ENCODE results near the gene ABHD17C.

ABHD17C gene

GRCh38 chr15:80773792-80774352 lies 78.8 kb downstream of the ABHD17C start:
- no peak overlapping the region for H3K9ac ChIP-seq (ENCODE audit: low read depth, low read length, poor library complexity, severe bottlenecking)
- H2AFZ ChIP-seq (ENCODE audit: low read length) = no peak overlapping the region
- no peak for TF ChIP-seq EZH2phosphoT487 (IDR thresholded peaks at IDR 0.05; ENCODE audit: borderline replicate concordance)
- TF ChIP-seq, protein P1, sequence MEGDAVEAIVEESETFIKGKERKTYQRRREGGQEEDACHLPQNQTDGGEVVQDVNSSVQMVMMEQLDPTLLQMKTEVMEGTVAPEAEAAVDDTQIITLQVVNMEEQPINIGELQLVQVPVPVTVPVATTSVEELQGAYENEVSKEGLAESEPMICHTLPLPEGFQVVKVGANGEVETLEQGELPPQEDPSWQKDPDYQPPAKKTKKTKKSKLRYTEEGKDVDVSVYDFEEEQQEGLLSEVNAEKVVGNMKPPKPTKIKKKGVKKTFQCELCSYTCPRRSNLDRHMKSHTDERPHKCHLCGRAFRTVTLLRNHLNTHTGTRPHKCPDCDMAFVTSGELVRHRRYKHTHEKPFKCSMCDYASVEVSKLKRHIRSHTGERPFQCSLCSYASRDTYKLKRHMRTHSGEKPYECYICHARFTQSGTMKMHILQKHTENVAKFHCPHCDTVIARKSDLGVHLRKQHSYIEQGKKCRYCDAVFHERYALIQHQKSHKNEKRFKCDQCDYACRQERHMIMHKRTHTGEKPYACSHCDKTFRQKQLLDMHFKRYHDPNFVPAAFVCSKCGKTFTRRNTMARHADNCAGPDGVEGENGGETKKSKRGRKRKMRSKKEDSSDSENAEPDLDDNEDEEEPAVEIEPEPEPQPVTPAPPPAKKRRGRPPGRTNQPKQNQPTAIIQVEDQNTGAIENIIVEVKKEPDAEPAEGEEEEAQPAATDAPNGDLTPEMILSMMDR (conservative IDR thresholded peaks at IDR 0.05; ENCODE audit: low read length) = no peak
- H3K4me3 ChIP-seq (ENCODE audit: low read length, poor library complexity, severe bottlenecking) = no peak overlapping the region
- no peak overlapping the region for H3K4me2 ChIP-seq (ENCODE audit: low read depth, low read length, poor library complexity, severe bottlenecking)
- no peaks in the 10 kb centered on the region for H3K79me2 ChIP-seq (ENCODE audit: insufficient read depth, low read length)
- no peaks in the 10 kb centered on the region for H3K36me3 ChIP-seq (ENCODE audit: insufficient read depth, low read length)
- no peaks in the 10 kb centered on the region for H3K27me3 ChIP-seq (ENCODE audit: insufficient read depth, low read length, poor library complexity, severe bottlenecking)
- no peaks in the 10 kb centered on the region for H3K9me2 ChIP-seq (replicated peaks; ENCODE audit: low read depth, low read length)
- H3K9me3 ChIP-seq (ENCODE audit: insufficient read depth, low read depth, low read length) = no peaks in the 10 kb centered on the region
- no peaks in the 10 kb centered on the region for H3F3A ChIP-seq (ENCODE audit: low read depth)
- H4K20me1 ChIP-seq (ENCODE audit: insufficient read depth, low read length, poor library complexity, severe bottlenecking) = no peaks in the 10 kb centered on the region
- no peaks in the 10 kb centered on the region for H3K4me1 ChIP-seq (ENCODE audit: insufficient read depth, low read length, poor library complexity, severe bottlenecking)

DNA sequence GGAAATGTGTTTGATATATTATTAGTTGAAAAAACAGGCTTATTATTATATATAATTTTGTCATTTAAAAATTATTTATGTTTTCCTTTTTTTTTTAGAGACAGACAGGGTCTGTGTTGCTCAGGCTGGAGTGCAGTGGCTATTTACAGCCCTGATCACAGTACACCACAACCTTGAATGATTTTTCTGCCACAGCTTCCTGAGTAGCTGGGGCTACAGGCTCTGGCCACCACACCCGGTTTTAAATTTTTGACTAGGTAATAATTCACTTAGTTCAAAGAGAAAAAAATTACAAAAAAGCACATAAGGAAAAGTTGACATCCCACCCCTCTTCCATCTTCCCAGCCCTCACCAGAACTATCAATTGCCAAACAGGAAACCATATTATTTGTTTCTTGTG lies 79.4 kb downstream of the ABHD17C start:
- H3K79me2 ChIP-seq (ENCODE audit: insufficient read depth, low read length) = no peaks in the 10 kb centered on the region

DNA sequence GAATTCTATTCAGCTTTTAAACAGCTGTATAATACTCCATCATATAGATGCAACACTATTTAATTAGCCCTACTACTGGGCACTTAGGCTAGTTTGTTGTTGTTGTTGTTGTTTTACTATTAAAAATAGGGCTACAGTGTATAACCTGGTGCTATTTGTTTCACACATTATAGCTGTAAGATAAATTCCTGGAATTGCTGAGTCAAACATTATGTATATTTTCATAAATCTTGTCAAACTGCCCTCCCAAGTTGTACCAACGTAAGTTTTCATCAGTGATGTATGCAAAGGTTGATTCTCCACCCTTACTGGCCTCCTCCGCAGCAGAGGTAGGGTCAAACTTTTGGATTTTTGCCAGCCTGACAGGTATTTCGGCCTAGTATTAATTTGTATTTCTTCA lies 80.2 kb downstream of the ABHD17C start:
- Histone ChIP-seq H3K4me3 (ENCODE audit: low read length, poor library complexity, severe bottlenecking) (no peak overlapping the region), H3F3A (ENCODE audit: low read depth) (no peaks in the 10 kb centered on the region), H3K27me3 (ENCODE audit: insufficient read depth, low read length, poor library complexity, severe bottlenecking) (no peaks in the 10 kb centered on the region), H3K79me2 (ENCODE audit: insufficient read depth, low read length) (no peaks in the 10 kb centered on the region), H3K4me1 (ENCODE audit: insufficient read depth, low read length, poor library complexity, severe bottlenecking) (no peaks in the 10 kb centered on the region), H3K36me3 (ENCODE audit: insufficient read depth, low read length) (no peaks in the 10 kb centered on the region), H3K4me2 (ENCODE audit: low read depth, low read length, poor library complexity, severe bottlenecking) (no peak overlapping the region), H2AFZ (ENCODE audit: low read length) (no peak overlapping the region), H3K9me2 (replicated peaks; ENCODE audit: low read depth, low read length) (no peaks in the 10 kb centered on the region), H3K9me3 (ENCODE audit: insufficient read depth, low read depth, low read length) (no peaks in the 10 kb centered on the region), H3K9ac (ENCODE audit: low read depth, low read length, poor library complexity, severe bottlenecking) (no peak overlapping the region), H4K20me1 (ENCODE audit: insufficient read depth, low read length, poor library complexity, severe bottlenecking) (no peaks in the 10 kb centered on the region)
- TF ChIP-seq EZH2phosphoT487 (IDR thresholded peaks at IDR 0.05; ENCODE audit: borderline replicate concordance) = no peak
- TF ChIP-seq, protein P1 (conservative IDR thresholded peaks at IDR 0.05; ENCODE audit: low read length) = no peak

More for the DNA sequence above, 79.4 kb downstream of the ABHD17C start:
- no peak overlapping the region for H3K4me3 ChIP-seq (ENCODE audit: low read length, poor library complexity, severe bottlenecking)
- H3K36me3 ChIP-seq (ENCODE audit: insufficient read depth, low read length) = no peaks in the 10 kb centered on the region
- no peak overlapping the region for H3K9ac ChIP-seq (ENCODE audit: low read depth, low read length, poor library complexity, severe bottlenecking)
- TF ChIP-seq, protein P1 (conservative IDR thresholded peaks at IDR 0.05; ENCODE audit: low read length) = no peak
- TF ChIP-seq EZH2phosphoT487 (IDR thresholded peaks at IDR 0.05; ENCODE audit: borderline replicate concordance) = no peak
- H4K20me1 ChIP-seq (ENCODE audit: insufficient read depth, low read length, poor library complexity, severe bottlenecking) = no peaks in the 10 kb centered on the region
- H3F3A ChIP-seq (ENCODE audit: low read depth) = no peaks in the 10 kb centered on the region
- H2AFZ ChIP-seq (ENCODE audit: low read length) = no peak overlapping the region
- H3K9me3 ChIP-seq (ENCODE audit: insufficient read depth, low read depth, low read length) = no peaks in the 10 kb centered on the region
- H3K4me2 ChIP-seq (ENCODE audit: low read depth, low read length, poor library complexity, severe bottlenecking) = no peak overlapping the region
- no peaks in the 10 kb centered on the region for H3K4me1 ChIP-seq (ENCODE audit: insufficient read depth, low read length, poor library complexity, severe bottlenecking)
- H3K27me3 ChIP-seq (ENCODE audit: insufficient read depth, low read length, poor library complexity, severe bottlenecking) = no peaks in the 10 kb centered on the region
- H3K9me2 ChIP-seq (replicated peaks; ENCODE audit: low read depth, low read length) = no peaks in the 10 kb centered on the region
